Vagina (tissue), 2 donors: Measurements from ENCODE around the gene RASA2. TPM values are rescaled to one million over a fixed set of nuclear protein-coding genes. Genes with fewer than 3 reads are reported as not detected.

Experiments
- DNase-seq, 2 donors: peaks; one replicate each; pipeline ENCODE4 v3.0.0-alpha.2; 2017; ENCODE audit errors: extremely low spot score in 2 of 2
- H3K27ac ChIP-seq: fragments of 200-600 bp; sonication (generic); one replicate; pipeline ENCODE4 v1.5.1; 2019
- H3K27me3 ChIP-seq: fragments of 200-600 bp; sonication (generic); one replicate; pipeline ENCODE4 v1.5.1; 2019
- H3K36me3 ChIP-seq, 2 donors: fragments of 200-600 bp; sonication (generic); one replicate each; pipeline ENCODE4 v1.5.1; 2017 to 2019
- H3K4me1 ChIP-seq: fragments of 200-600 bp; sonication (generic); one replicate; pipeline ENCODE4 v1.5.1; 2019
- H3K4me3 ChIP-seq, 2 donors: fragments of 200-600 bp; sonication (generic); 1 replicate in 1 of 2; 2 replicates in 1 of 2; pipeline ENCODE4 v1.5.1; 2016 to 2019
- H3K9me3 ChIP-seq: fragments of 200-600 bp; sonication (generic); one replicate; pipeline ENCODE4 v1.5.1; 2019
- POLR2A ChIP-seq, 2 donors: fragments of 450-650 bp; IDR thresholded peaks; one replicate each; pipeline ENCODE4 v1.6.1; 2017; ENCODE audit warnings: antibody characterized with exemption in 2 of 2, mild to moderate bottlenecking in 2 of 2, moderate library complexity in 2 of 2
- POLR2AphosphoS5 ChIP-seq, 2 donors: sonication (generic); formaldehyde crosslinking; IDR thresholded peaks; one replicate each; pipeline ENCODE4 v1.9.0; 2017; ENCODE audit warnings: antibody characterized with exemption in 2 of 2, mild to moderate bottlenecking in 2 of 2, low read depth in 1 of 2; ENCODE audit not compliant: insufficient read depth in 1 of 2
- intact Hi-C: fragments of 100-400 bp; cut with DNase I; formaldehyde crosslinking; loops from one replicate; pipeline ENCODE4 v1.15.1; 2023
- total RNA-seq: library from RNA; depleted of rRNA; stranded (reverse); fragments of >200 nt; gene quantifications from one replicate; pipeline ENCODE4 v1.2.3, GENCODE V29; 2016
- TF ChIP-seq, protein P1 (sequence below), 3 experiments: fragments of 450-650 bp in 2 of 3; fragments of 200-600 bp in 1 of 3; sonication (generic) in 1 of 3; IDR thresholded peaks; one replicate each; pipeline ENCODE4 v1.5.1; 2017 to 2019; ENCODE audit warnings: antibody characterized with exemption in 3 of 3, mild to moderate bottlenecking in 2 of 3, moderate library complexity in 2 of 3

Gene RASA2
- total RNA-seq, 1 donor from 2014 or later = 18.4 TPM

GRCh38 chr3:141524988-141525387, 38.2 kb downstream of the RASA2 start:
- Histone ChIP-seq H3K27me3 (no peaks in the 10 kb centered on the region), H3K27ac (no peak overlapping the region), H3K4me1 (peaks cover 20% of the 10 kb centered on the region), H3K9me3 (no peaks in the 10 kb centered on the region), H3K4me3 (no peak overlapping the region), H3K36me3 (no peaks in the 10 kb centered on the region)
- TF ChIP-seq, protein P1, sequence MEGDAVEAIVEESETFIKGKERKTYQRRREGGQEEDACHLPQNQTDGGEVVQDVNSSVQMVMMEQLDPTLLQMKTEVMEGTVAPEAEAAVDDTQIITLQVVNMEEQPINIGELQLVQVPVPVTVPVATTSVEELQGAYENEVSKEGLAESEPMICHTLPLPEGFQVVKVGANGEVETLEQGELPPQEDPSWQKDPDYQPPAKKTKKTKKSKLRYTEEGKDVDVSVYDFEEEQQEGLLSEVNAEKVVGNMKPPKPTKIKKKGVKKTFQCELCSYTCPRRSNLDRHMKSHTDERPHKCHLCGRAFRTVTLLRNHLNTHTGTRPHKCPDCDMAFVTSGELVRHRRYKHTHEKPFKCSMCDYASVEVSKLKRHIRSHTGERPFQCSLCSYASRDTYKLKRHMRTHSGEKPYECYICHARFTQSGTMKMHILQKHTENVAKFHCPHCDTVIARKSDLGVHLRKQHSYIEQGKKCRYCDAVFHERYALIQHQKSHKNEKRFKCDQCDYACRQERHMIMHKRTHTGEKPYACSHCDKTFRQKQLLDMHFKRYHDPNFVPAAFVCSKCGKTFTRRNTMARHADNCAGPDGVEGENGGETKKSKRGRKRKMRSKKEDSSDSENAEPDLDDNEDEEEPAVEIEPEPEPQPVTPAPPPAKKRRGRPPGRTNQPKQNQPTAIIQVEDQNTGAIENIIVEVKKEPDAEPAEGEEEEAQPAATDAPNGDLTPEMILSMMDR (IDR thresholded peaks at IDR 0.05) = no peak
- TF ChIP-seq POLR2AphosphoS5 (IDR thresholded peaks at IDR 0.05; ENCODE audit: insufficient read depth in 1 of 2, low read depth in 1 of 2) = no peak
- no peak for TF ChIP-seq POLR2A (IDR thresholded peaks at IDR 0.05)
- intact Hi-C loops = no loop called here
- no peak for DNase-seq

DNA sequence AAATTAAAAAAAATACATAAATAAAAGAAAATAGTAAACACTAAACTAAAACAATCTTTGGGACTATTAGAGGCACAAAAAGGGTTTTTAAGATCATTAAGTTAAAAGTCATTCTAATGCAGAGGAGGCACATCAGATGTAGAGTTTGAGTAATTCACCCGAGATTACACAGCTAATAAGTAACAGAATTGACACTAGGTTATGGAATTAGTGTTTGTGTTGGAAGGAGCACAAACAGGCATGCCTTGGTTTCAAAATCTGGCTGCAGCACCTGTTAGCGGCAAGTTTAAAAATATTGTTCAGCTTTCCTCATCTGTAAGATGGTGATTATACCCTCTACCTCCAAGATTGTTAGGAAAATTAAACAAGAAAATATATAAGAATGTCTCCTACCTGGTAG, 39.0 kb downstream of the RASA2 start:
- Histone ChIP-seq H3K4me1 (peaks cover 29% of the 10 kb centered on the region), H3K27me3 (no peaks in the 10 kb centered on the region), H3K4me3 (no peak overlapping the region), H3K27ac (no peak overlapping the region), H3K9me3 (no peaks in the 10 kb centered on the region), H3K36me3 (no peaks in the 10 kb centered on the region)
- no peak for DNase-seq
- TF ChIP-seq, protein P1 (IDR thresholded peaks at IDR 0.05) = no peak
- TF ChIP-seq POLR2A (IDR thresholded peaks at IDR 0.05) (no peak), POLR2AphosphoS5 (IDR thresholded peaks at IDR 0.05; ENCODE audit: insufficient read depth in 1 of 2, low read depth in 1 of 2) (no peak)
- intact Hi-C loops = no loop called here

DNA sequence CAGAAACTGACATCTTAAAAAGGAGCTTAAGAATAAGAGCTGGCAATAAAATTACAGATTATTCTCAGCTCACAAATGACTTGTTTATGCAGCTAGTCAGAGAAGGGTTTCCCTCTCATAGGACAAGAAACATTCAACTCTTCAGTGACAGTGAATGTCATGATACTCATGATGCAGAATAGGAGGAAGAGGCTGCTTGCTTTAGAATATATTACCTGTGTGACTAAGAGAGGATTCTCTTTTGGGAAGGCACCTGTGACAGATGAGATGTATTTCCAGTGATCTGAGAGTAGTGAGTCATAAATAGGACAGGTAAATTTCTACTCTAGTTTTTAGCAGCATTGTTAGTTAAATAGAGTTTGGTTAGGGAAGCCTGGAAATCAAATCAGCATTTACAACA, 39.9 kb downstream of the RASA2 start:
- intact Hi-C loops = no loop called here
- H3K27ac ChIP-seq = no peak overlapping the region
- H3K9me3 ChIP-seq = no peaks in the 10 kb centered on the region
- no peaks in the 10 kb centered on the region for H3K36me3 ChIP-seq
- H3K27me3 ChIP-seq = no peaks in the 10 kb centered on the region
- no peak overlapping the region for H3K4me3 ChIP-seq
- TF ChIP-seq POLR2A (IDR thresholded peaks at IDR 0.05) = no peak
- TF ChIP-seq POLR2AphosphoS5 (IDR thresholded peaks at IDR 0.05; ENCODE audit: insufficient read depth in 1 of 2, low read depth in 1 of 2) = no peak
- TF ChIP-seq, protein P1 (IDR thresholded peaks at IDR 0.05) = no peak
- peaks cover 30% of the 10 kb centered on the region for H3K4me1 ChIP-seq
- no peak for DNase-seq

DNA sequence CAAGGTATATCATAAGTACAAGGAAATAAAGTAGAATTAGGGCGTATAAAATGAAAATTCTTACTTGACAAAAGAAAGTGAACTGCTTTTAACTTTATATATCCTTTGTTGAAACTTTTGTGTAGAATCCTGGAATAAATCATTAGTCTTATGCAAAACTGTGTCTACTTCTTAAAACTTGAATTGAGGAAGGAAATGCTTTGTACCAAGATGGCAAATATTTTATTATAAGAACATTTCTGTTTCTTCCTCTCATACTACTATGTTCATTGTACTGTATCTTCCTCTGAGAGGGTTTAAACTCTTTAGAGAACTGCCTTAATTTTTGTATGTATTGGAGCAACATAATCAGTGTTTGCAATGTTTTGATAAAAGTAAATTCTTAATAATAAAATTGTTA, 42.0 kb downstream of the RASA2 start:
- TF ChIP-seq POLR2AphosphoS5 (IDR thresholded peaks at IDR 0.05; ENCODE audit: insufficient read depth in 1 of 2, low read depth in 1 of 2) = no peak
- TF ChIP-seq, protein P1 (IDR thresholded peaks at IDR 0.05) = no peak
- intact Hi-C loops = no loop called here
- no peak for DNase-seq

DNA sequence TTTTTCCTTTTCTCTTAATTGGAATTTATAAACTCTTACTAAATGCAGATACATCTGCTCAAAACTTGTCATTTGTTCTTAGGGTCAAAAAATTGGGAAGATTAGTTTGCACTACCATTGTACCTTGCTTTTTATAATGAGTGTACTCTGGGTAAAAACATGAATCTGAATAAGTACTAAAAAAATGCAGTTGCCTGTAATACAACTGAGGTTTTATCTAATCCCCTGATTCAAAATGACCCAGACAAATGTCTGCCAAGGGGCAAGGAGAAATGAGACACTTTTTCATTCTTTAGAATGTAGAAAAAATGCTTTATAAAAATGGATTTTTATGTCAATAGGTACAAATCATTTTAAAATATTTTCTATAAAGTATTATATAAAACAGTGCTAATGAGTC, 42.4 kb downstream of the RASA2 start:
- intact Hi-C loops = no loop called here
- Histone ChIP-seq H3K27ac (peak overlapping the region; percentile 58), H3K36me3 (no peaks in the 10 kb centered on the region), H3K27me3 (no peaks in the 10 kb centered on the region), H3K4me1 (peaks cover 30% of the 10 kb centered on the region), H3K9me3 (no peaks in the 10 kb centered on the region), H3K4me3 (no peak overlapping the region)
- no peak for DNase-seq
- TF ChIP-seq POLR2A (IDR thresholded peaks at IDR 0.05) (no peak), POLR2AphosphoS5 (IDR thresholded peaks at IDR 0.05; ENCODE audit: insufficient read depth in 1 of 2, low read depth in 1 of 2) (no peak)
- TF ChIP-seq, protein P1 (IDR thresholded peaks at IDR 0.05) = no peak

More for the DNA sequence above, 42.0 kb downstream of the RASA2 start:
- Histone ChIP-seq H3K9me3 (no peaks in the 10 kb centered on the region), H3K36me3 (no peaks in the 10 kb centered on the region), H3K27ac (peak overlapping the region; percentile 58), H3K27me3 (no peaks in the 10 kb centered on the region), H3K4me3 (no peak overlapping the region), H3K4me1 (peaks cover 30% of the 10 kb centered on the region)
